SK-N-MC (cell line): Measurements from ENCODE around the gene GORASP1.

Experiments used
- EZH2 ChIP-seq: fragments of 200-600 bp; sonication (generic); IDR thresholded peaks from one replicate; pipeline ENCODE4 v1.6.1; 2017; ENCODE audit warnings: antibody characterized with exemption
- FOXP2 ChIP-seq: optimal IDR thresholded peaks from 2 replicates; pipeline ENCODE3; 2011; ENCODE audit warnings: mild to moderate bottlenecking, moderate library complexity; ENCODE audit not compliant: insufficient read depth; ENCODE audit errors: extremely low read length, control extremely low read depth

DNA sequence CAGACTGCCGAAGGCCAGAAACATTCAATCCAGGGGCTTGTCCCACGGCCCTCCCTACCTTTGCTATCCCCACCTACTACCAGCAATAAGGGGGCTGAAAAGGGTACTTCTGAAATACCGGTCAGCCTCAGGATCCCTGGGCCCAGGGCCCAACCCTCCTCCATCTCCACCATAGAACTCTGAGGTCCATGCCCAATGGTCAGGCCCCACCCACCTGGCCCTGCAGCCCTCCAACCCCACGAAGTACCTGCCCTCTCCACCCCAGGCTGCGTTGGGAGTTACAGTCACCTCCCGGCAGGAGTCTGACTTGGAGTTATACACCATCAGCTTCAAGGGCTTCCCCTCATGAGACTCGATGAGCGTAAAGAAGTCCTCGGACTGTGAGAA lies 6.9 kb downstream of the GORASP1 start:
- TF ChIP-seq EZH2 (no peak), FOXP2 (no peak)
